Activated CD8-positive, alpha-beta memory T cell treated with anti-CD3 and anti-CD28 coated beads, Interleukin-2, amount 50 U/mL, for 48 hours (primary cell): Measurements from ENCODE around the gene HNRNPLL.

ENCODE experiments used
- DNase-seq: peaks from one replicate; pipeline ENCODE4 v3.0.0-alpha.2; 2020

HNRNPLL gene

DNA sequence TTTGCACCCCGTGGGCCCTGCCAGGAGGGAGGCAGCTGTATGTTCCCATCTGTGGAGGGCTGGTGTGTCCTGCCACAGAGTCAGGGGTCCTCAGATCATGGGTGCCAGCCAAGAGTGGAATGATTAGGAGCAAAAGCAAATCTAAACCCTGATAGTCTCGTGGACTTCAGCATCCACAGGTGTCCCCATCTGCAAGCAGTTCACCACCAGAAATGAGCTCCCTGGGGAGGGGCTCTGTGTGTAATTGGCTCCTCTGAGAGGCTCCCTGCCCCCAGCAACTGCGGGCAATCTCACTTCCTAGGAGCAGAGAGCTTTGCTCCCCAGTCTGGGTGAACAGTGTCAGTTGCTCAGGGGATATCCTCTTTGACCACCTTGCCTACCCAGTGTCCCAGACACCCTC, 78.1 kb downstream of the HNRNPLL start:
- DNase-seq = no peak

DNA sequence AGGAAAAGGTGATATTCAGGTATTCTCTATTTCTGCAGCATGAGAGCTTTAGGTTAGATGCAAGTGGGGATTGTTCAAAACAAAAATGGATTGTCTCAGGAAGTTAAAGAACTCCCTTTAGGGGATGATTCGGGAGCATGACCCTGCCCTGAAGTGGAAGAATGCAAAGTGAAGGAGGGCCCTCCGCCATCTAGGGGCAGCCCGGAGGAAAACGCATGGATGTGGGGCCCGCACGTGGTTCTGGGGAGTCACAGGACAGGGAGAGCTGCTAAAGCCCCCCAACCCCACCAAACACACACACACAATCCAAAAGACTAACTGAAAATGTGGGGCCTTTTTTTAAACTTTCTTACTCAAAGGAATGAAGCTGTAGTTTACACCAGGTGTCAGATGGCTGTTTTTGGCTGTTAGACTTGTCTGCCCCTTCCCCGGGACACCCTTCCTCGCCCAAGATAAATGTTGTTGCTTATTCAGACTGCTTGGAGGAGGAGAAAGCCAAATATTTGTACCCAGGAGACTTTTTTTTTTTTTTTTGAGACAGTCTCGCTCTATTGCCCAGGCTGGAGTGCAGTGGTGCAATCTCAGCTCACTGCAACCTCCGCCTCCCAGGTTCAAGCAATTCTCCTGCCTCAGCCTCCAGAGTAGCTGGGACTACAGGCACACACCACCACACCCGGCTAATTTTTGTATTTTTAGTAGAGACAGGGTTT, 78.8 kb downstream of the HNRNPLL start:
- DNase-seq = no peak

- DNase-seq = no peak
These were observed 79.9 kb downstream of the HNRNPLL start for GRCh38 chr2:38522754-38523349.

GRCh38 chr2:38521835-38522234, 80.9 kb downstream of the HNRNPLL start:
- DNase-seq = no peak

DNA sequence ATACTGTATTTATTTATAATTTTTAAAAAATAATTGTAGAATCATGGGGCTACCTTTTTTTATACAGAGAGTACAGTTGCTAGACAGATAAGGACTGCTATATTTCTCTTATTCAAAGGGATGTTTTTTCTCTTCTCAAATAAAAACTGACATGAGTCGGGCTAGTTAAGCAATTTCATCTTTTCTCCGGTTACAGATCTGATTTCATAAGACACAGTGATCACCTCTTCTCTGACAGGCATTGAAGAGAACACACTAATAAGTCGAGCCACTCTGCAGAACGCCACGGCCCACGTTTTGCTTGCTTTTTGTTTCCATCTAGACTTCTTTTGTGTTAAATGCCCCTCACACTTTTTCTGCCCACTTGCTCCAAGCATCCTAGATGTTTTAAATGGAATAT, 85.4 kb downstream of the HNRNPLL start:
- no peak for DNase-seq

GRCh38 chr2:38516526-38516925, 86.2 kb downstream of the HNRNPLL start:
- DNase-seq = no peak

- DNase-seq = no peak
These were observed 86.6 kb downstream of the HNRNPLL start for GRCh38 chr2:38516122-38516521.

DNA sequence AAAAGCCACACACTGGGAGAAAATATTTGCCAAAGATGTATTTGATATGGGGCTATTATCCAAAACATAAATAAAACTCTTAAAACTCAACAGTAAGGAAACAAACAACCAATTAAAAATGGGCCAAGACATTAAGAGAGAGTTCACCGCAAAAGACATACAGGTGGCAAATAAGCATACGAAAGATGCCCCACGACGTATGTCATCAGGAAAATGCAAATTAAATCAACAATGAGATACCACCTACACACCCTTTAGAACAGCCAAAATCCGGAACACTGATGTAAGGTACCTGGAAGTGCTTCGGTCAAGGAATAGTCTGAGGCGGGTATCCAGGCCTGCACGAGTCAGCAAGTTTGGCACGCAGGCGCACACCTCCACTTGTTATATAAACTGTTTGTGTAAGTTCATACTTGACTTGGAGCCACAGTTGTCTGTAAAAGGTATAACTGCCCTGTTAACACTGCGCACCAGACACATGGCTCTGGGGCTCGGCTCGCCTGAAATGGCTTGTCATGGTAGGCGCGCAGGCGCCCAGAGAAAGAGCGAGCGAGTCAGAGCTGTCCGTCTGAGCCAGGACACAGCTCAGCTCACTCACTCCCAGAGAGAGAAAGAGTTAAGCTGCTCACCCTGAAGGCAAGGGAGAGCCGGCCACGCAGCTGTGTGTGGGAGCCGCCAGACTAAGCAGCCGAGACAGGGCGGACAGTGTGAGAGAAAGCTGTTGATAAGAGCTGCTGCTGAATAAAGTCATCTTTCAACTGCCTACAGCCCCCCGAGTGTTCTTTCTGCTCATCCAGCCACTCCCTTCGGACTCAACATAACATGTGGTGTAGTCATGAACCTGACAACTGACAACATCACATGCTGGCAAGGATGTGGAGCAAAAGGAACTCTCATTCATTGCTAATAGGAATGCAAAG, 87.3 kb downstream of the HNRNPLL start:
- peak; percentile 37 for DNase-seq

DNA sequence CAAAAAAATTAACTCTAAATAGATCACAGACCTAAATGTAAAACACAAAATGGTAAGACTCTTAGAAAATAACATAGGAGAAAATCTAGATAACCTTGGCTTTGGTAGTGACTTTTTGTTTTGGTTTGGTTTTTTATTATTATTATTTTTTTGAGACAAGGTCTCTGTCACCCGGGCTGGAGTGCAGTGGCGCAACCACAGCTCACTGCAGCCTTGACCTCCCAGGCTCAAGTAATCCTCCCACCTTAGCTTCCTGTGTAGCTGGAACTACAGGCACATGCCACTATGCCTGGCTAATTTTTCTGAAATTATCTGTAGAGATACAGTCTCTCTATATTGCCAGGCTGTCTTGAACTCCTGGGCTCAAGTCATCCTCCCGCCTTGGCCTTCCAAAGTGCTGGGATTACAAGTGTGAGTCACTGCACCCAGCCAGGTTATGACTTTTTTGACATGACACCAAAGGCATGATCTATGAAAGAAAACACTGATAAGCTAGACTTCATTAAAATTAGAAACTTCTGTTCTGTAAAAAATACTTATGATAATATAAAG, 88.0 kb downstream of the HNRNPLL start:
- no peak for DNase-seq

GRCh38 chr2:38512211-38512610, 90.5 kb downstream of the HNRNPLL start:
- DNase-seq = no peak
